DOHH2 (cell line): ENCODE results near the gene ANK2.

Experiments
- H3F3A ChIP-seq: fragments of 200-600 bp; sonication (generic), shearing (Covaris generic); 2 replicates; pipeline ENCODE4 v1.6.0; 2016; ENCODE audit warnings: antibody characterized with exemption, mild to moderate bottlenecking; ENCODE audit not compliant: control insufficient read depth, insufficient read depth
- H3K27ac ChIP-seq: fragments of 200-600 bp; sonication (generic); 2 replicates; pipeline ENCODE4 v1.5.1; 2014; ENCODE audit warnings: low read depth, mild to moderate bottlenecking, low read length, moderate library complexity
- H3K27me3 ChIP-seq: fragments of 200-600 bp; sonication (generic); 2 replicates; pipeline ENCODE4 v1.6.1; 2014; ENCODE audit warnings: mild to moderate bottlenecking, low read length, mixed read lengths; ENCODE audit not compliant: control insufficient read depth
- H3K36me3 ChIP-seq: fragments of 200-600 bp; sonication (generic); 2 replicates; pipeline ENCODE4 v1.6.1; 2014; ENCODE audit warnings: mild to moderate bottlenecking, low read length, moderate library complexity, mixed read lengths; ENCODE audit not compliant: control insufficient read depth
- H3K4me1 ChIP-seq: fragments of 200-600 bp; sonication (generic); 2 replicates; pipeline ENCODE4 v1.6.1; 2014; ENCODE audit warnings: mild to moderate bottlenecking, low read length, mixed read lengths; ENCODE audit not compliant: control insufficient read depth
- H3K4me2 ChIP-seq: fragments of 200-600 bp; sonication (generic); 2 replicates; pipeline ENCODE4 v1.6.0; 2014; ENCODE audit warnings: mild to moderate bottlenecking, low read length, moderate library complexity
- H3K4me3 ChIP-seq: fragments of 200-600 bp; sonication (generic); 2 replicates; pipeline ENCODE4 v1.5.1; 2014; ENCODE audit warnings: mild to moderate bottlenecking, low read length, mixed read lengths
- H3K79me2 ChIP-seq: fragments of 200-600 bp; sonication (generic); 2 replicates; pipeline ENCODE4 v1.6.1; 2014; ENCODE audit warnings: mild to moderate bottlenecking, low read length, mixed read lengths; ENCODE audit not compliant: control insufficient read depth
- H3K9me2 ChIP-seq: fragments of 200-600 bp; sonication (generic); replicated peaks from 2 replicates; pipeline ENCODE4 v1.6.1; 2014; ENCODE audit warnings: mild to moderate bottlenecking, low read length, mixed read lengths; ENCODE audit not compliant: control insufficient read depth
- H3K9me3 ChIP-seq: fragments of 200-600 bp; sonication (generic); 2 replicates; pipeline ENCODE4 v1.6.1; 2014; ENCODE audit warnings: antibody characterized with exemption, low read length, mixed read lengths; ENCODE audit not compliant: control insufficient read depth, insufficient read depth
- H4K20me1 ChIP-seq: fragments of 200-600 bp; sonication (generic); 2 replicates; pipeline ENCODE4 v1.6.0; 2014; ENCODE audit warnings: low read depth, mild to moderate bottlenecking, antibody characterized with exemption, low read length, moderate library complexity; ENCODE audit not compliant: control insufficient read depth, insufficient read depth
- CTCF ChIP-seq: fragments of 200-600 bp; sonication (generic); IDR thresholded peaks from one replicate; pipeline ENCODE4 v1.5.1; 2014; ENCODE audit warnings: antibody characterized with exemption, mild to moderate bottlenecking, low read depth, low read length; ENCODE audit not compliant: poor library complexity, severe bottlenecking
- EZH2phosphoT487 ChIP-seq: fragments of 200-600 bp; sonication (generic); IDR thresholded peaks from 2 replicates; pipeline ENCODE4 v1.6.1; 2017; ENCODE audit warnings: borderline replicate concordance, mild to moderate bottlenecking, antibody characterized with exemption, low read length, moderate library complexity, mixed read lengths

ANK2 gene

GRCh38 chr4:113009461-113009860 is 40.0 kb upstream of the ANK2 start:
- H3K9me3 ChIP-seq = no peaks in the 10 kb centered on the region
- H3K79me2 ChIP-seq = no peaks in the 10 kb centered on the region
- H3K4me2 ChIP-seq = no peak overlapping the region
- no peaks in the 10 kb centered on the region for H3K36me3 ChIP-seq
- no peaks in the 10 kb centered on the region for H4K20me1 ChIP-seq
- no peaks in the 10 kb centered on the region for H3K4me1 ChIP-seq
- H3K9me2 ChIP-seq = no peaks in the 10 kb centered on the region
- H3K27ac ChIP-seq = no peak overlapping the region
- TF ChIP-seq CTCF = no peak
- TF ChIP-seq EZH2phosphoT487 = no peak
- H3F3A ChIP-seq = no peaks in the 10 kb centered on the region
- no peak overlapping the region for H3K4me3 ChIP-seq
- H3K27me3 ChIP-seq = no peaks in the 10 kb centered on the region

GRCh38 chr4:113012122-113012725 is 37.2 kb upstream of the ANK2 start:
- Histone ChIP-seq H4K20me1 (no peaks in the 10 kb centered on the region), H3K4me2 (no peak overlapping the region), H3K9me2 (no peaks in the 10 kb centered on the region), H3K9me3 (no peaks in the 10 kb centered on the region), H3K27me3 (no peaks in the 10 kb centered on the region), H3F3A (no peaks in the 10 kb centered on the region), H3K4me1 (no peaks in the 10 kb centered on the region), H3K79me2 (no peaks in the 10 kb centered on the region), H3K27ac (no peak overlapping the region), H3K4me3 (no peak overlapping the region), H3K36me3 (no peaks in the 10 kb centered on the region)
- TF ChIP-seq EZH2phosphoT487 (no peak), CTCF (no peak)

- no peaks in the 10 kb centered on the region for H3F3A ChIP-seq
- H3K9me2 ChIP-seq = no peaks in the 10 kb centered on the region
- H3K79me2 ChIP-seq = no peaks in the 10 kb centered on the region
- H3K9me3 ChIP-seq = no peaks in the 10 kb centered on the region
- H3K4me3 ChIP-seq = no peak overlapping the region
- H4K20me1 ChIP-seq = no peaks in the 10 kb centered on the region
- H3K4me1 ChIP-seq = no peaks in the 10 kb centered on the region
- H3K27me3 ChIP-seq = no peaks in the 10 kb centered on the region
- no peak overlapping the region for H3K27ac ChIP-seq
- no peak overlapping the region for H3K4me2 ChIP-seq
- no peaks in the 10 kb centered on the region for H3K36me3 ChIP-seq
- no peak for TF ChIP-seq CTCF
- TF ChIP-seq EZH2phosphoT487 = no peak
Observed at GRCh38 chr4:113012786-113013185, 36.7 kb upstream of the ANK2 start.

GRCh38 chr4:113013751-113014150 is 35.7 kb upstream of the ANK2 start:
- H3K4me2 ChIP-seq = no peak overlapping the region
- H3K27ac ChIP-seq = no peak overlapping the region
- H3K79me2 ChIP-seq = no peaks in the 10 kb centered on the region
- H3K9me3 ChIP-seq = no peaks in the 10 kb centered on the region
- no peaks in the 10 kb centered on the region for H3K4me1 ChIP-seq
- no peaks in the 10 kb centered on the region for H3K36me3 ChIP-seq
- H3K4me3 ChIP-seq = no peak overlapping the region
- no peaks in the 10 kb centered on the region for H3K27me3 ChIP-seq
- H4K20me1 ChIP-seq = no peaks in the 10 kb centered on the region
- no peaks in the 10 kb centered on the region for H3F3A ChIP-seq
- TF ChIP-seq EZH2phosphoT487 (no peak), CTCF (no peak)
- no peaks in the 10 kb centered on the region for H3K9me2 ChIP-seq
